HG02852 (cell line): ENCODE data around the gene EFCAB8.
"Not testable (repeated sequence)": the region's sequence is repeated elsewhere in the genome, so short reads cannot be mapped to it uniquely, and the experiment has no call there.

Source experiments
- ATAC-seq: cut with Tn5 transposase; IDR thresholded peaks from one replicate; pipeline ENCODE4 v1.9.1; 2021; ENCODE audit warnings: mild to moderate bottlenecking, moderate library complexity; ENCODE audit not compliant: unreplicated experiment

EFCAB8 gene

GRCh38 chr20:32886652-32887051 lies 27.9 kb downstream of the EFCAB8 start:
- ATAC-seq, result no peak

GRCh38 chr20:32887492-32887891 lies 28.8 kb downstream of the EFCAB8 start:
- ATAC-seq, result no peak

GRCh38 chr20:32888636-32889035 lies 29.9 kb downstream of the EFCAB8 start:
- no peak for ATAC-seq

GRCh38 chr20:32889281-32889680 lies 30.6 kb downstream of the EFCAB8 start:
- ATAC-seq, result no peak

- ATAC-seq, result no peak
These were observed 32.8 kb downstream of the EFCAB8 start for GRCh38 chr20:32891491-32891890.

GRCh38 chr20:32891926-32892660 lies 33.4 kb downstream of the EFCAB8 start:
- no peak for ATAC-seq

- ATAC-seq, result no peak
These were observed 34.7 kb downstream of the EFCAB8 start for GRCh38 chr20:32893263-32894025.

- no peak for ATAC-seq
These were observed 35.3 kb downstream of the EFCAB8 start for GRCh38 chr20:32894026-32894483.

- ATAC-seq, result no peak
These were observed 36.1 kb downstream of the EFCAB8 start for GRCh38 chr20:32894711-32895355.

- no peak for ATAC-seq
These were observed 38.0 kb downstream of the EFCAB8 start for GRCh38 chr20:32896521-32897280.

- no peak for ATAC-seq
These were observed 40.0 kb downstream of the EFCAB8 start for GRCh38 chr20:32898729-32899128.

GRCh38 chr20:32902456-32903420 lies 44.0 kb downstream of the EFCAB8 start:
- ATAC-seq, result no peak

- ATAC-seq, result no peak
These were observed 45.0 kb downstream of the EFCAB8 start for GRCh38 chr20:32903666-32904175.

GRCh38 chr20:32904678-32905077 lies 46.0 kb downstream of the EFCAB8 start:
- ATAC-seq, result not testable (repeated sequence)

GRCh38 chr20:32906200-32906599 lies 47.5 kb downstream of the EFCAB8 start:
- ATAC-seq, result no peak

GRCh38 chr20:32906871-32907495 lies 48.3 kb downstream of the EFCAB8 start:
- no peak for ATAC-seq

GRCh38 chr20:32907886-32908285 lies 49.2 kb downstream of the EFCAB8 start:
- ATAC-seq, result no peak

- ATAC-seq, result no peak
These were observed 49.9 kb downstream of the EFCAB8 start for GRCh38 chr20:32908334-32909292.
